NCI-H2107 treated with DMSO at 0.1 percent for 48 hours (cell line): ENCODE results near the gene PGPEP1.
"Not testable (repeated sequence)": the region's sequence is repeated elsewhere in the genome, so short reads cannot be mapped to it uniquely, and the experiment has no call there.

Experiments used
- DNase-seq: peaks from one replicate; lab custom pipeline; 2025; ENCODE audit not compliant: unreplicated experiment; lab: John Stamatoyannopoulos, UW

The PGPEP1 gene

GRCh38 chr19:18389726-18390064 is 49.3 kb downstream of the PGPEP1 start:
- no peak for DNase-seq

GRCh38 chr19:18390065-18390907 is 49.9 kb downstream of the PGPEP1 start:
- no peak for DNase-seq

- DNase-seq, result no peak
These were observed 51.2 kb downstream of the PGPEP1 start for GRCh38 chr19:18391509-18392075.

GRCh38 chr19:18392417-18392816 is 52.0 kb downstream of the PGPEP1 start:
- DNase-seq, result no peak

- DNase-seq, result no peak
These were observed 52.5 kb downstream of the PGPEP1 start for GRCh38 chr19:18392926-18393325.

- DNase-seq, result no peak
These were observed 53.4 kb downstream of the PGPEP1 start for GRCh38 chr19:18393836-18394235.

- no peak for DNase-seq
These were observed 56.3 kb downstream of the PGPEP1 start for GRCh38 chr19:18396471-18397241.

GRCh38 chr19:18397242-18398202 is 57.1 kb downstream of the PGPEP1 start, which contains the start of gene LRRC25:
Gene LRRC25 (minus strand): TSS chr19:18397622. CDS start chr19:18396963, 659 bp downstream.
- no peak for DNase-seq

GRCh38 chr19:18399008-18399407 is 58.6 kb downstream of the PGPEP1 start:
- no peak for DNase-seq

GRCh38 chr19:18401580-18402112 is 61.2 kb downstream of the PGPEP1 start:
- no peak for DNase-seq

GRCh38 chr19:18402455-18403248 is 62.3 kb downstream of the PGPEP1 start:
- DNase-seq, result not testable (repeated sequence)

- not testable (repeated sequence) for DNase-seq
These were observed 65.4 kb downstream of the PGPEP1 start for GRCh38 chr19:18405754-18406153.

- DNase-seq, result no peak
These were observed 66.4 kb downstream of the PGPEP1 start for GRCh38 chr19:18406749-18407148.

GRCh38 chr19:18408053-18408476 is 67.7 kb downstream of the PGPEP1 start:
- peak; percentile 16 for DNase-seq

- DNase-seq, result no peak
These were observed 72.3 kb downstream of the PGPEP1 start for GRCh38 chr19:18412610-18413239.

GRCh38 chr19:18414504-18415177 is 74.2 kb downstream of the PGPEP1 start:
- no peak for DNase-seq

GRCh38 chr19:18415178-18415867 is 74.9 kb downstream of the PGPEP1 start:
- DNase-seq, result no peak

GRCh38 chr19:18416778-18417249 is 76.4 kb downstream of the PGPEP1 start:
- no peak for DNase-seq
